Ascending aorta (tissue), 2 donors: ENCODE results near the gene SYK. TPM values are rescaled to one million over a fixed set of nuclear protein-coding genes. Genes with fewer than 3 reads are reported as not detected.

Experiments
- DNase-seq, 2 donors: peaks; one replicate each; pipeline ENCODE4 v3.0.0-alpha.2; 2019; ENCODE audit warnings: low spot score in 2 of 2
- H3K27ac ChIP-seq, 2 donors: fragments of 200-600 bp; sonication (generic); one replicate each; pipeline ENCODE4 v1.5.1; 2016 to 2017; ENCODE audit warnings: mild to moderate bottlenecking in 1 of 2
- H3K27me3 ChIP-seq: fragments of 200-600 bp; sonication (generic); one replicate; pipeline ENCODE4 v1.5.1; 2017
- H3K36me3 ChIP-seq, 2 donors: fragments of 200-600 bp; sonication (generic); one replicate each; pipeline ENCODE4 v1.5.1; 2016
- H3K4me1 ChIP-seq, 2 donors: fragments of 200-600 bp; sonication (generic); one replicate each; pipeline ENCODE4 v1.5.1; 2016 to 2017; ENCODE audit warnings: mild to moderate bottlenecking in 1 of 2
- H3K4me3 ChIP-seq, 2 donors: fragments of 200-600 bp; sonication (generic); one replicate each; pipeline ENCODE4 v1.5.1; 2016 to 2017; ENCODE audit warnings: mild to moderate bottlenecking in 1 of 2
- H3K9me3 ChIP-seq, 2 donors: fragments of 200-600 bp; sonication (generic); one replicate each; pipeline ENCODE4 v1.5.1; 2016
- intact Hi-C: fragments of 100-400 bp; cut with DNase I; formaldehyde crosslinking; loops from one replicate; pipeline ENCODE4 v1.15.1; 2023
- total RNA-seq: library from RNA; depleted of rRNA; stranded (reverse); fragments of >200 nt; gene quantifications from one replicate; pipeline ENCODE4 v1.1.0, GENCODE V29; 2016
- TF ChIP-seq, protein P1 (sequence below), 3 experiments: fragments of 200-600 bp in 2 of 3; fragments of 450-650 bp in 1 of 3; sonication (generic) in 2 of 3; IDR thresholded peaks; one replicate each; pipeline ENCODE4 v1.5.1; 2016 to 2019; ENCODE audit warnings: antibody characterized with exemption in 3 of 3, mild to moderate bottlenecking in 1 of 3, moderate library complexity in 1 of 3

The SYK gene
- total RNA-seq, 1 donor from 2014 or later: 3.2 TPM

DNA sequence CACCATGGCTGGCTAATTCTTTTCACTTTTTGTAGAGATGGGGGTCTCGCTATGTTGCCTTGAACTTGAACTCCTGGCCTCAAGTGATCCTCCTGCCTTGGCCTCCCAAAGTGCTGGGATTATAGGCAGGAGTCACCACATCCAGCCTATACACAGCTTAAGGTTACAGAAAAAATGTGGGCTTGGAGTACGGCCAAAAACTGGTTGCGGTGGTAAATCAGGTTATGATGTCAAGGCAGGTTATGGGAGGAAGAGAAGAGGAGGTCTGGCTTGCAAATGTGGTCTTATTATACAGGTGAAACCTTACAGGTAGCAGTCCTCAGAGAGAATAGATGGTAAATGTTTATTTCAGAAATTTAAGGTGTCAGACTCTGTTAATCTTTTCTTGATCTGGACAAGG is 30.7 kb upstream of the SYK start:
- intact Hi-C loops: no loop called here
- H3K27me3 ChIP-seq: no peaks in the 10 kb centered on the region
- H3K27ac ChIP-seq: no peak overlapping the region
- DNase-seq: no peak
- H3K9me3 ChIP-seq: no peaks in the 10 kb centered on the region
- no peaks in the 10 kb centered on the region for H3K4me1 ChIP-seq
- TF ChIP-seq, protein P1, sequence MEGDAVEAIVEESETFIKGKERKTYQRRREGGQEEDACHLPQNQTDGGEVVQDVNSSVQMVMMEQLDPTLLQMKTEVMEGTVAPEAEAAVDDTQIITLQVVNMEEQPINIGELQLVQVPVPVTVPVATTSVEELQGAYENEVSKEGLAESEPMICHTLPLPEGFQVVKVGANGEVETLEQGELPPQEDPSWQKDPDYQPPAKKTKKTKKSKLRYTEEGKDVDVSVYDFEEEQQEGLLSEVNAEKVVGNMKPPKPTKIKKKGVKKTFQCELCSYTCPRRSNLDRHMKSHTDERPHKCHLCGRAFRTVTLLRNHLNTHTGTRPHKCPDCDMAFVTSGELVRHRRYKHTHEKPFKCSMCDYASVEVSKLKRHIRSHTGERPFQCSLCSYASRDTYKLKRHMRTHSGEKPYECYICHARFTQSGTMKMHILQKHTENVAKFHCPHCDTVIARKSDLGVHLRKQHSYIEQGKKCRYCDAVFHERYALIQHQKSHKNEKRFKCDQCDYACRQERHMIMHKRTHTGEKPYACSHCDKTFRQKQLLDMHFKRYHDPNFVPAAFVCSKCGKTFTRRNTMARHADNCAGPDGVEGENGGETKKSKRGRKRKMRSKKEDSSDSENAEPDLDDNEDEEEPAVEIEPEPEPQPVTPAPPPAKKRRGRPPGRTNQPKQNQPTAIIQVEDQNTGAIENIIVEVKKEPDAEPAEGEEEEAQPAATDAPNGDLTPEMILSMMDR (IDR thresholded peaks at IDR 0.05): no peak
- no peaks in the 10 kb centered on the region for H3K36me3 ChIP-seq
- H3K4me3 ChIP-seq: no peak overlapping the region

DNA sequence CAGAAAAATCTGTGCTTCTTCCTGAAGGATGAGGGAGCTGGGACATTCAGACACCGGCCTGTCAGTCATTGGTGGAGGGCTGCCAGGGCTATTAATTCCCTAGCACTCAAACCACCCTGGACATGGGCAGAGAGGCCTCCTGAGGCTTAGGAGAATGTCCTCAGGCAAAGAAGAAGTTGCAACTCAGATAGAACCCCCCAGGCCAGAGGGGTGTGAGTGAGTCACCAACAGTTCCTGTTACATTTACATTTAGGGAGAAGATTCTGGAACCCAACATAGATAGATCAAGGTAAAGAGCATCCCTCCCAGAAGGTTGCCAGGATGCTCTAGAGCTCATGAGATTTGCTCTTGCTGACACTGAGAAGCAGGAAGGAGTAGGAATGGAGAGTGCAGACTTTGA is 29.2 kb upstream of the SYK start:
- DNase-seq: no peak
- TF ChIP-seq, protein P1 (IDR thresholded peaks at IDR 0.05): no peak
- Histone ChIP-seq H3K27me3 (no peaks in the 10 kb centered on the region), H3K36me3 (no peaks in the 10 kb centered on the region), H3K4me1 (no peaks in the 10 kb centered on the region), H3K27ac (no peak overlapping the region), H3K9me3 (no peaks in the 10 kb centered on the region), H3K4me3 (no peak overlapping the region)
- intact Hi-C loops: no loop called here

DNA sequence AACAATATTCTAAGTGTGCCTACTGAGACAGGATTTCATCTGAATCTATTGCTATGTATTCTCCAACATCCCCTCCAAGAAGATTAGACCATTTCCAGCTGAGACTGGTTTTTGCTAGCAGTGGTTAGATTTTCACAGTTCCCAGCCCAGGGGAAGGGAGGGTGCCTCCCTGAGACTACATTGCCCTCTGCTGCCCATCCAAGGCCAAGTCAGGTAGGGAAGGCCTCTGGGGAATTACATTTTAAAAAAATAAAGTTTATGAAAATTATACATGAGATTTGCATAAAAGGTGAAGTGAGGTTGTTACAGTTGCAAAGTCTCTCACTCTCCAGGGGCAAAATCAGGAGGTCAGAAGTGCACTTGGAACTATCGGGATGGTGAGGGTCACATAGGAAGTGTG is 28.0 kb upstream of the SYK start:
- no peak for DNase-seq
- no peaks in the 10 kb centered on the region for H3K36me3 ChIP-seq
- no peaks in the 10 kb centered on the region for H3K27me3 ChIP-seq
- no peak overlapping the region for H3K27ac ChIP-seq
- TF ChIP-seq, protein P1 (IDR thresholded peaks at IDR 0.05): no peak
- H3K9me3 ChIP-seq: no peaks in the 10 kb centered on the region
- H3K4me3 ChIP-seq: no peak overlapping the region
- intact Hi-C loops: no loop called here
- H3K4me1 ChIP-seq: no peaks in the 10 kb centered on the region

DNA sequence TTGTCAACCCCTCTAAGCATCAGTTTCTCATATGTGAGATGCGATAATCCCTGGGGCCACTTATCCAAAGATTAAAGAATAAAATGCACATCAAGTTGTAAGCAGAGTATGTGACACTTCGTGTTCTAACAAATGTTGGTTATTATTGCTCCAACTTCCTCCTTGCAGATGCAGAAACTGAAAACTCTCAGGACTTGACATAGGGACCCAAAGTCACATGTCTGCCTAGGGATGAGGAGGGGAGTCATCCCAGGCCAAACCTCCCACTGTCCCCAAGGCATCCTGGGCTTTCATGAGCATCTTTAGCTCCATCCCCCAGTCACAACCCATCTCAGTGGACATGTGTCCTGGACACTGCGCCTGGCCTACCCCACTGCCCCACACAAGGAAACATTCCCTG is 27.5 kb upstream of the SYK start:
- no peaks in the 10 kb centered on the region for H3K4me1 ChIP-seq
- no peak for DNase-seq
- H3K27me3 ChIP-seq: no peaks in the 10 kb centered on the region
- intact Hi-C loops: no loop called here
- H3K27ac ChIP-seq: no peak overlapping the region
- TF ChIP-seq, protein P1 (IDR thresholded peaks at IDR 0.05): no peak
- no peaks in the 10 kb centered on the region for H3K36me3 ChIP-seq
- H3K4me3 ChIP-seq: no peak overlapping the region
- no peaks in the 10 kb centered on the region for H3K9me3 ChIP-seq

DNA sequence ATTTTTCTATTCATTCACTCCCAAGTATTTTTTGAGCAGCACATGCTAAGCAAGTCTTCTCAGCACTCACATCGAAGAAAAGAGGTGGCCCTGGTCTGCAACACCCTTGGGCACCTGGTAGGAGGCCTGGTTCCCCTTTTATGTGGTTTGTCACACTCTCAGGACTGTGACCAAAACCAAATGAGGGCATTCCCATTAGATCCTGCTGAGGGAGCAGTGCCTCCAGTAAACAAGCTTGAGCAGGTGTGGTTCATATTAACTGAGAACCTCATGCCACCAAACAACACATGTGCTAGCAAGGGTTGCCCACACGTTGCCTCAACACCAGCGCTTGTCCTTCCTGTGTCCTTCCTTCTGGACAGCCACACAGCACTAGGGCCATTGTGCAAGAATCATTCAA is 26.9 kb upstream of the SYK start:
- no peak for DNase-seq
- Histone ChIP-seq H3K27ac (no peak overlapping the region), H3K36me3 (no peaks in the 10 kb centered on the region), H3K4me1 (no peaks in the 10 kb centered on the region), H3K27me3 (no peaks in the 10 kb centered on the region), H3K9me3 (no peaks in the 10 kb centered on the region), H3K4me3 (no peak overlapping the region)
- TF ChIP-seq, protein P1 (IDR thresholded peaks at IDR 0.05): no peak
- intact Hi-C loops: no loop called here

DNA sequence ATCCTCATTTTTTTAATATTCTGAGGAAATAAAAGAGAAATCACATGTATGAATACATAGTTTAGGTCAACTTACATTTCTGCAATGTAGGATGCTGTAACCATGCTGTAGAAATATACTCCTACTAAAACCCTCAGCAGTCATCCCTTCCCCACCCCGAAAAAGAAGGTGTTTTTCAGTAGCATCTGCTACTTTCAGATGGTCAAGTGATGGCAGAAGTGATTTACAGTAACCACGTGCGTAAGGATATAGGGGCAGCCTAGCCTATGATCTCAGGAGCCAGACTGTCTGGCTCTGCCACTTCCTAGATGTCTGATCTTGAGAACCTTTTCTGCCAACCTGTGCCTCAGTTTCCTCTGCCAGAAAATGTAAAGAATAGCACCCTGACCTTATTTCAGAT is 26.0 kb upstream of the SYK start:
- TF ChIP-seq, protein P1 (IDR thresholded peaks at IDR 0.05): no peak
- no peaks in the 10 kb centered on the region for H3K27me3 ChIP-seq
- DNase-seq: no peak
- no peaks in the 10 kb centered on the region for H3K4me1 ChIP-seq
- H3K27ac ChIP-seq: no peak overlapping the region
- H3K36me3 ChIP-seq: no peaks in the 10 kb centered on the region
- no peaks in the 10 kb centered on the region for H3K9me3 ChIP-seq
- intact Hi-C loops: no loop called here
- no peak overlapping the region for H3K4me3 ChIP-seq
